ENCODE data around the gene IDE. TPM values are rescaled to one million over a fixed set of nuclear protein-coding genes. Genes with fewer than 3 reads are reported as not detected.
"Not testable (repeated sequence)": the region's sequence is repeated elsewhere in the genome, so short reads cannot be mapped to it uniquely, and the experiment has no call there.

The IDE gene
- total RNA-seq, 4 donors from 2014 or later: 107 to 300 (median 185) TPM

- WGBS: 92% methylated on average over 7 of the region's 7 CpGs
- H3K36me3 ChIP-seq: peaks cover 58% of the 10 kb centered on the region
Measured at GRCh38 chr10:92451431-92451830, 122.5 kb downstream of the IDE start.

GRCh38 chr10:92450896-92451295 is 123.0 kb downstream of the IDE start:
- Histone ChIP-seq H3K36me3 (peaks cover 52% of the 10 kb centered on the region), H3K4me3 (no peak overlapping the region), H3K4me1 (no peaks in the 10 kb centered on the region), H3K27me3 (no peaks in the 10 kb centered on the region), H3K9me3 (no peaks in the 10 kb centered on the region), H3K27ac (no peak overlapping the region)
- 91% methylated on average over 2 of the region's 2 CpGs for WGBS
- DNase-seq (ENCODE audit: low spot score in 2 of 2): no peak
- TF ChIP-seq POLR2AphosphoS5 (IDR thresholded peaks at IDR 0.05): no peak
- TF ChIP-seq EP300 (IDR thresholded peaks at IDR 0.05): no peak
- no peak for TF ChIP-seq CTCF (IDR thresholded peaks at IDR 0.05)
- no peak for TF ChIP-seq POLR2A (IDR thresholded peaks at IDR 0.05)

More at GRCh38 chr10:92451431-92451830, 122.5 kb downstream of the IDE start:
- Histone ChIP-seq H3K4me1 (no peaks in the 10 kb centered on the region), H3K27me3 (no peaks in the 10 kb centered on the region), H3K9me3 (no peaks in the 10 kb centered on the region), H3K27ac (no peak overlapping the region), H3K4me3 (no peak overlapping the region)
- no peak for DNase-seq (ENCODE audit: low spot score in 2 of 2)
- TF ChIP-seq EP300 (IDR thresholded peaks at IDR 0.05) (no peak), CTCF (IDR thresholded peaks at IDR 0.05) (no peak), POLR2A (IDR thresholded peaks at IDR 0.05) (no peak), POLR2AphosphoS5 (IDR thresholded peaks at IDR 0.05) (no peak)

- WGBS: 86% methylated on average over 5 of the region's 5 CpGs
- Histone ChIP-seq H3K36me3 (no peaks in the 10 kb centered on the region), H3K4me1 (no peaks in the 10 kb centered on the region), H3K9me3 (no peaks in the 10 kb centered on the region), H3K27me3 (no peaks in the 10 kb centered on the region), H3K4me3 (no peak overlapping the region), H3K27ac (no peak overlapping the region)
- TF ChIP-seq EP300 (IDR thresholded peaks at IDR 0.05): no peak
- TF ChIP-seq CTCF (IDR thresholded peaks at IDR 0.05): no peak
- no peak for TF ChIP-seq POLR2AphosphoS5 (IDR thresholded peaks at IDR 0.05)
- no peak for TF ChIP-seq POLR2A (IDR thresholded peaks at IDR 0.05)
- DNase-seq (ENCODE audit: low spot score in 2 of 2): no peak
Measured at GRCh38 chr10:92440578-92440977, 133.3 kb downstream of the IDE start.

- H3K36me3 ChIP-seq: no peaks in the 10 kb centered on the region
- H3K4me3 ChIP-seq: no peak overlapping the region
- no peak for TF ChIP-seq POLR2A (IDR thresholded peaks at IDR 0.05)
- WGBS: 95% methylated on average over 6 of the region's 6 CpGs
- H3K9me3 ChIP-seq: no peaks in the 10 kb centered on the region
- H3K27me3 ChIP-seq: no peaks in the 10 kb centered on the region
- H3K4me1 ChIP-seq: no peaks in the 10 kb centered on the region
- H3K27ac ChIP-seq: no peak overlapping the region
- DNase-seq (ENCODE audit: low spot score in 2 of 2): no peak
Measured at GRCh38 chr10:92438220-92438619, 135.7 kb downstream of the IDE start.

GRCh38 chr10:92436611-92437010 is 137.3 kb downstream of the IDE start:
- TF ChIP-seq POLR2AphosphoS5 (IDR thresholded peaks at IDR 0.05): no peak
- TF ChIP-seq EP300 (IDR thresholded peaks at IDR 0.05): no peak
- TF ChIP-seq CTCF (IDR thresholded peaks at IDR 0.05): no peak
- TF ChIP-seq POLR2A (IDR thresholded peaks at IDR 0.05): no peak
- no peaks in the 10 kb centered on the region for H3K9me3 ChIP-seq
- 90% methylated on average over 5 of the region's 5 CpGs for WGBS
- no peak overlapping the region for H3K27ac ChIP-seq
- DNase-seq (ENCODE audit: low spot score in 2 of 2): no peak
- no peaks in the 10 kb centered on the region for H3K27me3 ChIP-seq
- H3K4me1 ChIP-seq: no peaks in the 10 kb centered on the region
- H3K4me3 ChIP-seq: no peak overlapping the region
- no peaks in the 10 kb centered on the region for H3K36me3 ChIP-seq

GRCh38 chr10:92436065-92436464 is 137.8 kb downstream of the IDE start:
- H3K27me3 ChIP-seq; H3K4me1 ChIP-seq; H3K27ac ChIP-seq; H3K36me3 ChIP-seq; H3K9me3 ChIP-seq; H3K4me3 ChIP-seq; DNase-seq (ENCODE audit: low spot score in 2 of 2): not testable (repeated sequence)
- 82% methylated on average over 5 of the region's 5 CpGs for WGBS

Measured in suprapubic skin (tissue), 4 donors.